Ureter (tissue), 1 donor: ENCODE measurements around the gene METTL24. TPM values are rescaled to one million over a fixed set of nuclear protein-coding genes. Genes with fewer than 3 reads are reported as not detected.

Source experiments
- DNase-seq: peaks from one replicate; pipeline ENCODE4 v3.0.0-alpha.2; 2020; ENCODE audit warnings: low spot score
- total RNA-seq: library from RNA; stranded (reverse); gene quantifications from one replicate; pipeline ENCODE4 v1.2.4, GENCODE V29; 2023
- donor health status: DM: yes; HTN: yes; CAD: no.

METTL24 gene
- total RNA-seq, 1 donor from 2014 or later: 8.1 TPM

DNA sequence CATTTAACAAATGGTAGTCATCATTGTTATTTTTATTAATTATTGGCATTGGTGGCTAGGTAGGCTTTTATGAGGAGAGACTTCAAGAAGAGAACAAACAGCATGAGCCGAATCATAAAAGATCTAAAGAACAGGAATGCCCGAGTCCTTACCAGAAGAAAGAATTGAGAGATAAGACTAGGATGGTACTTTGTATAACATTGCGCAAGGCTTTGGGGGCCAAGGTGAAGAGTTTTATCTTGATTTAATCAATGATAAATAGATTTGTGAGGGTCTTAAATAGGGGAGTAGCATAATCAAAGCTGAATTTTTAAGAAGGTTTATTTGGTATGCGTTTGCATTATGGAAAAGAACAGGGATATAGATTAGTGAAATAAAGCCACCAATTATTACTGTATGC is 162.5 kb downstream of the METTL24 start:
- no peak for DNase-seq

Other genes starting within 250 kb of the METTL24 start
- gene WASF1, start 178.7 kb downstream of the METTL24 start, total RNA-seq: 5.9 TPM
- 30.4 TPM for gene CDC40, start 177.9 kb downstream of the METTL24 start, total RNA-seq
- gene DDO, start 57.2 kb upstream of the METTL24 start, total RNA-seq: 0.42 TPM
- not detected for gene SLC22A16, start 118.3 kb upstream of the METTL24 start, total RNA-seq